GM12873 (cell line): ENCODE measurements around the gene GALNT9.

ENCODE experiments used
- TF ChIP-seq, protein P1 (sequence below): IDR thresholded peaks from 2 replicates; pipeline ENCODE4 v1.5.1; 2012; ENCODE audit warnings: low read depth, mild to moderate bottlenecking, moderate library complexity, low read length, control low read depth; ENCODE audit not compliant: insufficient read depth; ENCODE audit errors: missing control alignments

The GALNT9 gene

DNA sequence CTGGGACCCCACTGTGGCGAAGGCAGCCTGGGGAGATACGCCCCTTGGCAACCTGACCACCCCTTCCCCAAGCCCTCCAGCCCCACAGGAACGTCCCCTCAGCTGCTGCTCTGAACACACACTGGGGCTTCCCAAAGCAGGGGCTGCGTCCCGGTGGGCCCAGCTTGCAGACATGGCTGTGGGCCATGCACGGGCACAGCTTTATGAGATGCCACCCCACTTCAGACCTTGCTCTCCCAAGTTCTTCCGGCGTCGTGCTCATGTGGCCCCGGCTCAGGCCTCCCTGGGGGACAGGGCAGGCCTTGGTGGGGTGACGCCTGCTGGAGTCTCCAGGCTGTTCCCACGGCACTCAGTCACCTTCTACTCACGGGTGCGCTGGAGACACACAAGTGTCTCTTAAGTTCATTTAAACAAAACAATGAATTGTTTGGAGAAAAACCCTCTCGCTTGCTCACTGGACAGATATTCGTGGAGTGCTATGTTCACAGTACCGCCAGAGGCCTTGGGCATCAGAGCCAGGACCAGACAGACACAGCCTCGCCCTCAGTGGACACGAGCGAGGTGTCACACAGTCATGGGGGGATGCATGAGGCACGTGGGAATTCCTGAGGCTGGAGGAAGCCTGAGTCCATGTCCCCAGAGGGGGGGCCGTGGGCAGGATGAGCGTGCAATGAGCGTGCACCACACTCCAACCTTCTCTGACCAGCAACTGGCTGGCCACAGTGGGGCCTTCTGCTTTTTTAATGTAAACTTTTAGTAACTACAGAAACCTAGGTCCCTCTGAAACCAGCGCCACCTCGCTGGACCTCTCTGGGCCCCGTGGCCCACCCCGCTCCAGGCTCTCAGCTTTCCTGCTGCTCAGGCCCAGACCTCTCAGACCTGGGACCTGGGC, 4.3 kb downstream of the GALNT9 start:
- TF ChIP-seq, protein P1, sequence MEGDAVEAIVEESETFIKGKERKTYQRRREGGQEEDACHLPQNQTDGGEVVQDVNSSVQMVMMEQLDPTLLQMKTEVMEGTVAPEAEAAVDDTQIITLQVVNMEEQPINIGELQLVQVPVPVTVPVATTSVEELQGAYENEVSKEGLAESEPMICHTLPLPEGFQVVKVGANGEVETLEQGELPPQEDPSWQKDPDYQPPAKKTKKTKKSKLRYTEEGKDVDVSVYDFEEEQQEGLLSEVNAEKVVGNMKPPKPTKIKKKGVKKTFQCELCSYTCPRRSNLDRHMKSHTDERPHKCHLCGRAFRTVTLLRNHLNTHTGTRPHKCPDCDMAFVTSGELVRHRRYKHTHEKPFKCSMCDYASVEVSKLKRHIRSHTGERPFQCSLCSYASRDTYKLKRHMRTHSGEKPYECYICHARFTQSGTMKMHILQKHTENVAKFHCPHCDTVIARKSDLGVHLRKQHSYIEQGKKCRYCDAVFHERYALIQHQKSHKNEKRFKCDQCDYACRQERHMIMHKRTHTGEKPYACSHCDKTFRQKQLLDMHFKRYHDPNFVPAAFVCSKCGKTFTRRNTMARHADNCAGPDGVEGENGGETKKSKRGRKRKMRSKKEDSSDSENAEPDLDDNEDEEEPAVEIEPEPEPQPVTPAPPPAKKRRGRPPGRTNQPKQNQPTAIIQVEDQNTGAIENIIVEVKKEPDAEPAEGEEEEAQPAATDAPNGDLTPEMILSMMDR: no peak

DNA sequence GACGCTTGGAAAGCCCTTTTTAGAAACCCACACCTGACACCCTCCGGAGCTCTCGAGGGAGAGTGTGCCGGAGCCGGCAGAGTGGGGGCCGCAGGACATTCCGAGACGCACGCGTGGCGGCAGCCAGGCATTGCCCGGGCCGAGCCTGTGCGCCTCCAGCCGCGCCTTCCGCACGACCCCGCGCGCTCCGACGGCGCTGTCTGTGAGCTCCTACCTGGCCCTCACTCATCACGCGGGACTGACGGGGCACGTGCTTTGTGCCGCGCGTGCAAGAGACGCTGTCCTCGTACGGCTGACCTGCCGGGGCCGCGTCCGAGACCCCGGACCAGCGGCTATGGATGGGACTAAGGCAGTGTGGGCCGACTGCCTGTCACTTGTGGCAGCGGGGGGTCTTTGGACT, 5.2 kb downstream of the GALNT9 start:
- TF ChIP-seq, protein P1: no peak

DNA sequence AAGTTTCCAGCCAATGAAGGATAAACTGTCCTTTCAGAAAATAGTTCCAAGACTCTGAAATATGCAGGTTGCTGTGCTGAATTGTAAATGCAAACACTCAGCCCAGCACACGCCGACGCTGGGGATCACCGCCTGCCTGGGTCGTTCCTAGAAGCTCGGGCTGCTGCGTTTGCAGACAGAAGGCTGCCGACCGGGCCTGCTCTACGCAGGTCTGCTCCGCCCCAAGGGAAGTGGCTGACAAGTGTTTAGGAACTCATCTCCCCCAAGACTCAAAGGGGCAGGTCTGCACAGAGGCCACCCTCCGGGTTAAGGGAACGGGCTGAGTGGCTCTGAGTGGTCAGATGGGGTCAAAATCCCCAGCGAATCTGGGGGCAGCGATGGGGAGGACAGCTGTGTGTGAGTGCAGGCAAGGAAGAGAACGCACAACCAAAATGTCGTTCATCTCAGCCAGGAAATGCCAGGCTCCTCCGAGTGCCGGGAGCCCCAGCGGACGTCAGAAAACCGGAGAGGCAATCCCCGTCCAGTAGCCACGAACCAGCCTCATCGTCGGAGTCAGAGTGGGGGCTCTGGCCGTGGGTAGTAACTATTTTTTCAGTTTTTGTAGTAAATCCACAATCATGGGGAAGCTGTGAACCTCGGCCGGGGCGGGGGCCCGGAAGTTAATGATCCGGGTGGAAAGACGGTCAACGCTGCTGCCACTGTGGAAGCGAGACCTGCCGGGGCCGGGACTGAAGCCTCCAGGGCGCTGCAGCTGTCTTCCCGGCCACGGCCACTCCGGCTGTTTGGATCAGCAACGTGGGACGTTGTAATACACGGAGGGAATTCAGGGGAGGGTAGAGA, 6.0 kb downstream of the GALNT9 start:
- TF ChIP-seq, protein P1: no peak

DNA sequence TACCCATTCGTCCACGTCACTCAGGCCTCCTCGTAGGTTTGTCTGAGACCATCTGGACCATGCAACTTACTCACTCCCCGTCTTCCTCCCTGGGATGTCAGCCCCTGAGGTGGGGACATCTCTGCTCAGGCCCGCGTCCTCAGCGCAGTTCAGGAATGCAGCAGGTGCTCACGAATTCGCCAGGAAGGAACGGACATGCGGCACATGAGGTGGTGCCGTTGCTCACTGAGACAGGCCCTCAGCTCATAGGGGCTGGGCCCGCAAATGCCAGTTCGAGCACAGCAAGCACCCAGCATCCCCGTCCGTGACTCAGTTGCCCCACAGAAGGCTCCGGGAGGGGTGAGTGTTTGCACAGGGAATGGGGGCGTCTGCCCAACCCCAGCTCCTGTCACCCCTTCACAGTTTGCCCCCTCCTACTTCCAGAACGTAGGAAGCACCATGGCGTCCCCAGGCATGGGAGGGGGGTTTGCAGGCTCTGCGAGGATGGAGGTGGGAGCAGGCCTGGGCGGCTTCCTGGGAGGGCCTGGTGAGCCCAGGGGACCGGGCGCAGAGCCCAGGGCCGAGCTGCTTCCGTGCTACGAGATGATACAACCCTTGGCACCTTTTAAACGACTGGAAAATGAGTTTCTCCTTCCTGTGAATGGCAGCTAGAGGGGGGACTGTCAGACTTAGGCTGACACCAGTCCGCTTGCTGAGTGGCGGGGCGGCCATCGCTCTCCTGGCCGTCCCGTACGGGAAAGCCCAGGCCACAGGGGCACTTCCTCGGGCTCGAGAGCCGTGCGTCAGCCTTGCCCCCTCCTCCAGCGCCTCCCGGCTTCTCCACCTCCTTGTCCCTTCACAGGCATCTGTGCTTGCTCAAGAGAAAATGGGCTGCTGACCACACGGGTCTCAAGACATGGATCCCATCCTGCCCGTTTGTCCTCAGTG, 6.9 kb downstream of the GALNT9 start:
- TF ChIP-seq, protein P1: no peak

DNA sequence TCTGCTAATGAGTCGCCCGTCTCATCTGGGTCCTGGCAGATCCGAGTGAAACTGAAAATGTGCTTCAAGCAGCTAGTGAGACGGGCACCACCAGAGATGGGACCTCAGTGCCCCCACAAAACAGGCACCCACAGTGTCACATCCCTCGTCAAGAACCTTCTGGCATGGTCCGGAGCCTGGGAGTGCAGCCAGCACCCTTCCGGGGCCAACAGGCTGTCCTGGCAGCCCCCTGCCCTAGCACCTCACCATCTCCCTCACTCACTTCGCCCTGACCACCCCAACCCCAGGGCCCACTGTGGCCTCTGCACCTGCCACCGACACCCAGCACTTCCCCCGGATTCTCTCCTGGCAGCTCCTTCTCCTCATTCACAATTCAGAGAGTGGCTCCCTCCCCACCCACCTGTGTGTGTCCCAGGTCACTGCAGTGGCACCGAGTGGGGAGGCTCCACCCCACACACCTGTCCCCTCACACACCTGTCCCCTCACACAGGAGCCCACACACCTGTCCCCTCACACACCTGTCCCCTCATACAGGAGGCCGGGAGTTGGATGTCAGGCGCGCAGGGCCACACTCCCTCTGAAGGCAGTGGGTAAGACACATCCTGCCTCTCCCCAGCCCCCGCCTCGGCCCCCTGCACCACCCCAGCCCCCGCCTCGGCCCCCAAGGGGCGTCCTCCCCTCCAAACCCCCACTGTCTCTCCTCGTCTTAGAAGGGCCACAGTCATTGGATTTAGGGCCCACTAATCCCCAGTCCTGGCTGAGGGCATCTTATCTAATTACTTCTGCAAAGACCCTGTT, 7.9 kb downstream of the GALNT9 start:
- TF ChIP-seq, protein P1: no peak

DNA sequence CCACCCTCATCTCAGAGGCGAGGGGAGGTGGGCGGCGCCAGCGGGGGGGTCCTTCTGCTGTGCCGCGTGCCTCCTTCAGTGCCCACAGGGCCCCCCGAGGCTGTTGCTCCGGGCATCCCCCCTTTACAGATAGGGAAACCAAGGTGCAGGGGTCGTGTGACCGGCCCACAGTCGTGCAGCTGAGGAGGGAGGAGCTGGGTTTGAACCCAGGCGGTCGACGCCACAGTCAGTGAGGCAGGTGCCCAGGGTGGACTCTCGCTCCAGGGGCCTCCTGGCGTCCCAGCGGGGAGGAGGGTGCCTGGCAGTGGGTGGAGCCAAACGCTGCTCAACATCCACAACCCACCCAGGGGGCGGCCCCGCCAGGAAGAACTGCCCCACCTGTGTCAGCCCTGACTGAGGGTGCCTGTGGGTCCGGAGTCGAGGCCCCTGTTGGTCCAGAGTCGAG, 8.6 kb downstream of the GALNT9 start:
- TF ChIP-seq, protein P1: no peak
